Stimulated activated CD4-positive, alpha-beta T cell treated with anti-CD3 and anti-CD28 coated beads, Interleukin-12 subunit alpha, Interleukin-12 subunit beta, amount 100 ng/mL, for 48 hours (primary cell): ENCODE results near the gene FARP2.
"Not testable (repeated sequence)": the region's sequence is repeated elsewhere in the genome, so short reads cannot be mapped to it uniquely, and the experiment has no call there.

Source experiments
- DNase-seq, 3 donors: peaks; one replicate each; pipeline ENCODE4 v3.0.0-alpha.2; 2020; ENCODE audit warnings: low read depth in 2 of 3, low spot score in 1 of 3

Gene FARP2

GRCh38 chr2:241525818-241526780 lies 170.0 kb downstream of the FARP2 start:
- DNase-seq = not testable (repeated sequence)

- DNase-seq = no peak
These were observed 174.5 kb downstream of the FARP2 start for GRCh38 chr2:241530571-241530970.

- no peak for DNase-seq
These were observed 175.2 kb downstream of the FARP2 start for GRCh38 chr2:241531161-241531722.

GRCh38 chr2:241532168-241532567 lies 176.1 kb downstream of the FARP2 start:
- DNase-seq = no peak

- no peak for DNase-seq
These were observed 176.9 kb downstream of the FARP2 start for GRCh38 chr2:241532733-241533601.

- DNase-seq = no peak
These were observed 178.2 kb downstream of the FARP2 start for GRCh38 chr2:241534293-241534692.

GRCh38 chr2:241534701-241535375 lies 178.8 kb downstream of the FARP2 start:
- DNase-seq = no peak

GRCh38 chr2:241535871-241536655 lies 180.0 kb downstream of the FARP2 start:
- DNase-seq = no peak

GRCh38 chr2:241538838-241539615 lies 182.9 kb downstream of the FARP2 start:
- no peak for DNase-seq

- DNase-seq = no peak
These were observed 183.7 kb downstream of the FARP2 start for GRCh38 chr2:241539616-241540374.

GRCh38 chr2:241540401-241540770 lies 184.3 kb downstream of the FARP2 start:
- no peak for DNase-seq

GRCh38 chr2:241540771-241541561 lies 184.9 kb downstream of the FARP2 start:
- DNase-seq = peak; percentile 58 to 72 (median 66)

- DNase-seq = no peak
These were observed 185.6 kb downstream of the FARP2 start for GRCh38 chr2:241541564-241542277.

GRCh38 chr2:241542278-241542605 lies 186.2 kb downstream of the FARP2 start:
- DNase-seq = no peak
